ENCODE measurements around the gene IQCN. TPM values are rescaled to one million over a fixed set of nuclear protein-coding genes. Genes with fewer than 3 reads are reported as not detected.

IQCN gene
- polyA plus RNA-seq, 1 donor (not counting 4 experiments of a cell fraction or from before 2014, with no cell fraction given): not detected

DNA sequence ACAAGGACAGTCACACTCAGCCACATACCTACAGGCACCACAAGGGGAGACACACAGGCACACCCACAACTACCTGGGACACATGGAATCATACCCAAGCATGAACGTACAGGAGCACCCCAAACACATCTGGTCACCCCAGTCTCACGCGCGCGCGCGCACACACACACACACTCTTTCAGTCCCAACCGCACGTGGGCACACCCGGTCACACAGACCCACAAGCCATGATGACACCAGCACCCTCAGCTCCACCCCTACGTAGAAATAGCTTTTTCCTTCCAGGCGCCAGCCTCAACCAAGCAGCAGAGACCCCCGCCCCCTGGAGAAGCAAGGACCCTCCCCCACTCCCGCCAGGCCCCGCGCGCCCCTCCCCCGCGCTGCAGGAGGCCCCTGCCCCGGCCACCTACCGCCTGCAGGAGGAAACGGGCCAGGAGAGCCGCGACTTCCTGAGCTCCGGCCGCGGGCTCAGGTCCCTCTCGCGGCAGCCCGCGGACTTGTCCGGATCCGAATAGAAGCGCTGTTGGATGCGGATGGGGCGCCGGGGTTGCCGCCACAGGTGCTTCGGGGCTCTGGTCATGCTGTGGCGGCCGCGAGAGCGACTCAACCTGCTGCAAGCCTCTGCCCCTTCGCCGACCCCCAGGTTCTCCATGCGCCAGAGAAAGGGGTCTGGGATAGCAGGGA is 41.6 kb downstream of the IQCN start:
- Histone ChIP-seq H3K9ac (ENCODE audit: control insufficient read depth, extremely low read depth, insufficient read depth, low read length) (no peak overlapping the region), H3K4me1 (ENCODE audit: control insufficient read depth, extremely low read depth, insufficient read depth, low read length) (no peaks in the 10 kb centered on the region), H3K9me3 (ENCODE audit: control insufficient read depth, low read depth, low read length) (no peaks in the 10 kb centered on the region), H3K27me3 (ENCODE audit: control insufficient read depth, extremely low read depth, insufficient read depth, low read length) (peaks cover 20% of the 10 kb centered on the region), H3K27ac (ENCODE audit: control insufficient read depth, insufficient read depth, low read length) (no peak overlapping the region), H3K9me1 (ENCODE audit: control insufficient read depth, extremely low read depth, insufficient read depth, low read length) (no peaks in the 10 kb centered on the region), H3K79me2 (ENCODE audit: control insufficient read depth, insufficient read depth, low read length) (no peaks in the 10 kb centered on the region), H3K36me3 (ENCODE audit: control insufficient read depth in 2 of 2, extremely low read depth in 1 of 2, insufficient read depth in 2 of 2, low read length in 2 of 2) (no peaks in the 10 kb centered on the region), H2AFZ (ENCODE audit: control insufficient read depth, low read length) (no peak overlapping the region), H3K4me2 (ENCODE audit: control insufficient read depth, extremely low read depth, insufficient read depth, low read depth, low read length) (no peak overlapping the region), H3K4me3 (ENCODE audit: control insufficient read depth in 2 of 3, extremely low read depth in 1 of 3, insufficient read depth in 2 of 3, low read depth in 1 of 3, low read length in 3 of 3) (no peak overlapping the region), H4K20me1 (ENCODE audit: control insufficient read depth, extremely low read depth, insufficient read depth, low read length) (no peaks in the 10 kb centered on the region)
- DNase-seq (ENCODE audit: low read depth, low spot score): no peak
- TF ChIP-seq EZH2 (IDR thresholded peaks at IDR 0.05; ENCODE audit: low read length): no peak
- TF ChIP-seq, protein P1, sequence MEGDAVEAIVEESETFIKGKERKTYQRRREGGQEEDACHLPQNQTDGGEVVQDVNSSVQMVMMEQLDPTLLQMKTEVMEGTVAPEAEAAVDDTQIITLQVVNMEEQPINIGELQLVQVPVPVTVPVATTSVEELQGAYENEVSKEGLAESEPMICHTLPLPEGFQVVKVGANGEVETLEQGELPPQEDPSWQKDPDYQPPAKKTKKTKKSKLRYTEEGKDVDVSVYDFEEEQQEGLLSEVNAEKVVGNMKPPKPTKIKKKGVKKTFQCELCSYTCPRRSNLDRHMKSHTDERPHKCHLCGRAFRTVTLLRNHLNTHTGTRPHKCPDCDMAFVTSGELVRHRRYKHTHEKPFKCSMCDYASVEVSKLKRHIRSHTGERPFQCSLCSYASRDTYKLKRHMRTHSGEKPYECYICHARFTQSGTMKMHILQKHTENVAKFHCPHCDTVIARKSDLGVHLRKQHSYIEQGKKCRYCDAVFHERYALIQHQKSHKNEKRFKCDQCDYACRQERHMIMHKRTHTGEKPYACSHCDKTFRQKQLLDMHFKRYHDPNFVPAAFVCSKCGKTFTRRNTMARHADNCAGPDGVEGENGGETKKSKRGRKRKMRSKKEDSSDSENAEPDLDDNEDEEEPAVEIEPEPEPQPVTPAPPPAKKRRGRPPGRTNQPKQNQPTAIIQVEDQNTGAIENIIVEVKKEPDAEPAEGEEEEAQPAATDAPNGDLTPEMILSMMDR (optimal IDR thresholded peaks at IDR 0.05 in 1 of 3, IDR thresholded peaks at IDR 0.05 in 1 of 3, conservative IDR thresholded peaks at IDR 0.05 in 1 of 3; ENCODE audit: extremely low read depth in 1 of 3, insufficient read depth in 2 of 3, low read length in 3 of 3): no peak
- no peak for FAIRE-seq
- dilution Hi-C loops (cut with MboI; ENCODE audit: extremely low pct_ligation_motif_present, low sequenced_read_pairs): no loop called here

DNA sequence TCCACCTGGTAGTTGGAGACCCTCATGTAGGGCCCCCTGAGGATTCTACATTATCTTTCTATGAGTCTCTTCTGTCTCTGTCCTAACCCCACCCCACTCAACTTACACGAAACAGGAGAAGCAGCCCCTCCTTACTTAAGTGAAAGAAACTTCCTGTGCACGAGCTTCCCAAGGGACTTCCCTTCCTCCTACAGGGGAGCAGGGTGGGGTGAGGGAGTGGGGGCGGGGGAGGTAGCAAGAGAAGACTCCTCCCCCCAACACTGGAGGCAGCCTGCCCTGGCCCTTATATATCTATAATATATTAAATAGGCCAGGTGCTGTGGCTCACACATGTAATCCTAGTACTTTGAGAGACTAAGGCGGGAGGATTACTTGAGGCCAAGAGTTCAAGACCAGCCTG is 42.5 kb downstream of the IQCN start:
- Histone ChIP-seq H3K4me2 (ENCODE audit: control insufficient read depth, extremely low read depth, insufficient read depth, low read depth, low read length) (no peak overlapping the region), H2AFZ (ENCODE audit: control insufficient read depth, low read length) (no peak overlapping the region), H3K4me1 (ENCODE audit: control insufficient read depth, extremely low read depth, insufficient read depth, low read length) (no peaks in the 10 kb centered on the region), H3K27me3 (ENCODE audit: control insufficient read depth, extremely low read depth, insufficient read depth, low read length) (peaks cover 20% of the 10 kb centered on the region), H3K27ac (ENCODE audit: control insufficient read depth, insufficient read depth, low read length) (no peak overlapping the region), H3K9ac (ENCODE audit: control insufficient read depth, extremely low read depth, insufficient read depth, low read length) (no peak overlapping the region), H3K4me3 (ENCODE audit: control insufficient read depth in 2 of 3, extremely low read depth in 1 of 3, insufficient read depth in 2 of 3, low read depth in 1 of 3, low read length in 3 of 3) (no peak overlapping the region), H3K79me2 (ENCODE audit: control insufficient read depth, insufficient read depth, low read length) (no peaks in the 10 kb centered on the region), H4K20me1 (ENCODE audit: control insufficient read depth, extremely low read depth, insufficient read depth, low read length) (no peaks in the 10 kb centered on the region), H3K9me1 (ENCODE audit: control insufficient read depth, extremely low read depth, insufficient read depth, low read length) (no peaks in the 10 kb centered on the region), H3K36me3 (ENCODE audit: control insufficient read depth in 2 of 2, extremely low read depth in 1 of 2, insufficient read depth in 2 of 2, low read length in 2 of 2) (no peaks in the 10 kb centered on the region), H3K9me3 (ENCODE audit: control insufficient read depth, low read depth, low read length) (no peaks in the 10 kb centered on the region)
- no peak for FAIRE-seq
- no peak for TF ChIP-seq EZH2 (IDR thresholded peaks at IDR 0.05; ENCODE audit: low read length)
- TF ChIP-seq, protein P1 (optimal IDR thresholded peaks at IDR 0.05 in 1 of 3, IDR thresholded peaks at IDR 0.05 in 1 of 3, conservative IDR thresholded peaks at IDR 0.05 in 1 of 3; ENCODE audit: extremely low read depth in 1 of 3, insufficient read depth in 2 of 3, low read length in 3 of 3): no peak
- dilution Hi-C loops (cut with MboI; ENCODE audit: extremely low pct_ligation_motif_present, low sequenced_read_pairs): no loop called here
- no peak for DNase-seq (ENCODE audit: low read depth, low spot score)
